Stomach (tissue), 9 donors: Measurements from ENCODE around the gene IL32. TPM values are rescaled to one million over a fixed set of nuclear protein-coding genes. Genes with fewer than 3 reads are reported as not detected.
"Not testable (repeated sequence)": the region's sequence is repeated elsewhere in the genome, so short reads cannot be mapped to it uniquely, and the experiment has no call there.

ENCODE experiments used
- DNase-seq, 2 donors: peaks; one replicate each; pipeline versions ENCODE4 v3.0.0 to v3.0.0-alpha.2; 2013 to 2019
- H3K27ac ChIP-seq, 5 donors: fragments of 200-600 bp in 4 of 5; sonication (generic) in 4 of 5; one replicate each; pipeline ENCODE4 v1.5.1; 2013 to 2019; ENCODE audit warnings: mild to moderate bottlenecking in 1 of 5, moderate library complexity in 1 of 5
- H3K27me3 ChIP-seq, 3 donors: fragments of 200-600 bp; sonication (generic); one replicate each; pipeline ENCODE4 v1.5.1; 2017 to 2019; ENCODE audit warnings: mixed run types in 1 of 3
- H3K36me3 ChIP-seq, 4 donors: fragments of 200-600 bp; sonication (generic); 1 replicate in 3 of 4; 2 replicates in 1 of 4; pipeline ENCODE4 v1.5.1; 2016 to 2019
- H3K4me1 ChIP-seq, 4 donors: fragments of 200-600 bp; sonication (generic); one replicate each; pipeline ENCODE4 v1.5.1; 2016 to 2019
- H3K4me3 ChIP-seq, 4 donors: fragments of 200-600 bp; sonication (generic) in 3 of 4; one replicate each; pipeline ENCODE4 v1.5.1; 2016 to 2019; ENCODE audit warnings: mild to moderate bottlenecking in 1 of 4
- H3K9me3 ChIP-seq, 4 donors: fragments of 200-600 bp; sonication (generic); one replicate each; pipeline ENCODE4 v1.5.1; 2016 to 2019
- CTCF ChIP-seq, 7 experiments: fragments of 450-650 bp in 4 of 7; fragments of 200-600 bp in 3 of 7; sonication (generic) in 3 of 7; IDR thresholded peaks; one replicate each; pipeline ENCODE4 v1.5.1; 2016 to 2019; ENCODE audit warnings: antibody characterized with exemption in 7 of 7, control low read depth in 2 of 7, mild to moderate bottlenecking in 1 of 7
- EP300 ChIP-seq: sonication (generic); formaldehyde crosslinking; IDR thresholded peaks from one replicate; pipeline ENCODE4 v1.6.1; 2017; ENCODE audit warnings: antibody characterized with exemption
- POLR2A ChIP-seq, 4 donors: fragments of 450-650 bp; IDR thresholded peaks; one replicate each; pipeline ENCODE4 v1.6.1; 2016; ENCODE audit warnings: antibody characterized with exemption in 4 of 4, control low read depth in 2 of 4, mild to moderate bottlenecking in 1 of 4, moderate library complexity in 1 of 4
- POLR2AphosphoS5 ChIP-seq, 3 donors: sonication (generic); formaldehyde crosslinking; IDR thresholded peaks; one replicate each; pipeline ENCODE4 v1.6.1; 2016; ENCODE audit warnings: antibody characterized with exemption in 3 of 3
- WGBS, 5 donors: extraction: QIAGEN DNeasy Blood & Tissue Kit in 3 of 5; methylation state at CpG; one replicate each; pipeline versions ENCODE4 v1.1.5 to v1.1.7; 2013 to 2018; 5-methylcytosine and 5-hydroxymethylcytosine counted together
- intact Hi-C: fragments of 100-400 bp; cut with DNase I; formaldehyde crosslinking; loops from one replicate; pipeline ENCODE4 v1.15.1; 2023; ENCODE audit warnings: low total_unique reads
- polyA plus RNA-seq, 3 donors: library from polyadenylated mRNA; stranded (reverse); fragments of 200-250 nt; gene quantifications; one replicate each; pipeline ENCODE4 v1.2.3, GENCODE V29; 2013
- total RNA-seq, 5 donors: library from RNA; depleted of rRNA; stranded (reverse); fragments of >200 nt; gene quantifications; one replicate each; pipeline versions ENCODE4 v1.1.0 to v1.2.3, GENCODE V29; 2014 to 2016
- donor health status: healthy with polysubstance abuse.
- donor health status: Bipolar disorder and iron deficiency.
- donor health status: healthy.

IL32 gene
- total and polyA plus RNA-seq, 8 donors, result 9.9 to 504 (median 75.7) TPM

DNA sequence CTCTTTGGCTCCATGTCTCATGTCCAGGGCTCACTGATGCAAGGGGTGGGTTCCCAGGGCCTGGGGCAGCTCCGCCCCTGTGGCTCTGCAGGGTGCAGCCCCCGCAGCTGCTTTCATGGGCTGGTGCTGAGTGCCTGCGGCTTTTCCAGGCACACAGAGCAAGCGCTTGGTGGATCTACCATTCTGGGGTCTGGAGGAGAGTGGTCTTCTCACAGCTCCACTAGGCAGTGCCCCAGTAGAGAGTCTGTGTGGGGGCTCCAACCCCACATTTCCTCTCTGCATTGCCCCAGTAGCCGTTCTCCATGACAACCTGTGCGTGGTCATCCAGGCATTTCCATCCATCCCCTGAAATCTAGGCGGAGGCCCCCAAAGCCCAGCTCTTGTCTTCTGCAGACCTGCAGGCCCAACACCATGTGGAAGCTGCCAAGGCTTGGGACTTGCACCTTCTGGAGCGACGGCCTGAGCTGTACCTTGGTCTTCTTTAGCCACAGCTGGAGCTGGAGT is 5.2 kb downstream of the IL32 start:
- H3K27ac ChIP-seq, result no peak overlapping the region
- peaks cover 0 to 10% (median 2%) of the 10 kb centered on the region in 4 donors for H3K36me3 ChIP-seq
- H3K4me3 ChIP-seq, result no peak overlapping the region
- H3K4me1 ChIP-seq, result peaks cover 5 to 39% (median 9%) of the 10 kb centered on the region in 4 donors
- peaks cover 0 to 12% (median 0%) of the 10 kb centered on the region in 3 donors for H3K27me3 ChIP-seq
- TF ChIP-seq POLR2A (IDR thresholded peaks at IDR 0.05), result no peak
- no peak for TF ChIP-seq EP300
- no peak for TF ChIP-seq POLR2AphosphoS5 (IDR thresholded peaks at IDR 0.05)
- TF ChIP-seq CTCF (IDR thresholded peaks at IDR 0.05), result no peak
- intact Hi-C loops, result no loop called here
- no peaks in the 10 kb centered on the region for H3K9me3 ChIP-seq
- no peak for DNase-seq
- 83 to 93% (median 89%) methylated on average over 8 to 9 of the region's 9 CpGs for WGBS, 5 donors

DNA sequence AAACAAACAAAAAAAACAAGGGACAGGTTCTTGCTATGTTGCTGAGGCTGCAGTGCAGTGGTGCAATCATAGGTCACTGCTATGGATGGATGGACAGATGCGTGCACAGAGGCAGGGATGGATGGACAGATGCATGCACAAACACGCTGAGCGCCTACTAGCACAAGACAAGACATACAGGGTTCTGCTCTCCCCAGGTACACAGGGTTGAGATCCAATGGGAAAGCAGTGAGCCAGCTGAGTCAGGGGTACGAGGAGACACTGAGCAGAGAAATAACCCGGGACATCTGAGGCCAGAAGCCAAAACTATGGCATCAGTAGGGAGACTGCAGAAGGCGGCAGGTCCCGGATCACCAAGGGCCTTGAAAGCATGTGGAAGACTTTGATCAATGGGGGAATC is 6.2 kb downstream of the IL32 start:
- Histone ChIP-seq H3K27me3 (peaks cover 0 to 12% (median 0%) of the 10 kb centered on the region in 3 donors), H3K9me3 (no peaks in the 10 kb centered on the region), H3K36me3 (peaks cover 0 to 10% (median 2%) of the 10 kb centered on the region in 4 donors), H3K4me1 (peaks cover 0 to 31% (median 11%) of the 10 kb centered on the region in 4 donors), H3K4me3 (no peak overlapping the region), H3K27ac (no peak overlapping the region)
- intact Hi-C loops, result no loop called here
- DNase-seq, result no peak
- TF ChIP-seq POLR2AphosphoS5 (IDR thresholded peaks at IDR 0.05) (no peak), EP300 (no peak), POLR2A (IDR thresholded peaks at IDR 0.05) (no peak), CTCF (IDR thresholded peaks at IDR 0.05) (no peak)
- WGBS, 5 donors, result 83 to 92% (median 86%) methylated on average over 7 of the region's 7 CpGs

GRCh38 chr16:3072148-3072547 is 6.7 kb downstream of the IL32 start:
- intact Hi-C loops, H3K27ac ChIP-seq, H3K9me3 ChIP-seq, H3K4me3 ChIP-seq, DNase-seq: not testable (repeated sequence)
- Histone ChIP-seq H3K36me3 (peaks cover 0 to 10% (median 2%) of the 10 kb centered on the region in 4 donors), H3K27me3 (peaks cover 0 to 12% (median 0%) of the 10 kb centered on the region in 3 donors), H3K4me1 (peaks cover 0 to 29% (median 11%) of the 10 kb centered on the region in 4 donors)
- WGBS, 5 donors, result 26 to 57% (median 42%) methylated on average over 3 to 4 of the region's 4 CpGs; no CpG with 5 or more reads in 1 of the 5 donors

- Histone ChIP-seq H3K36me3 (peaks cover 0 to 10% (median 2%) of the 10 kb centered on the region in 4 donors), H3K27ac (peak overlapping the region in 2 of 5 donors; percentile 8 to 31), H3K4me1 (peaks cover 0 to 27% (median 10%) of the 10 kb centered on the region in 4 donors), H3K27me3 (peaks cover 0 to 12% (median 0%) of the 10 kb centered on the region in 3 donors)
- H3K4me3 ChIP-seq, H3K9me3 ChIP-seq, intact Hi-C loops, DNase-seq: not testable (repeated sequence)
- WGBS, 5 donors, result 48 to 73% (median 64%) methylated on average over 5 to 14 of the region's 18 CpGs
Observed at GRCh38 chr16:3072576-3073263, 7.3 kb downstream of the IL32 start.

GRCh38 chr16:3073448-3073847 is 8.0 kb downstream of the IL32 start:
- Histone ChIP-seq H3K27ac (peak overlapping the region in 2 of 5 donors; percentile 8 to 31), H3K4me1 (peaks cover 0 to 20% (median 8%) of the 10 kb centered on the region in 4 donors), H3K4me3 (no peak overlapping the region), H3K9me3 (no peaks in the 10 kb centered on the region), H3K27me3 (peaks cover 0 to 12% (median 0%) of the 10 kb centered on the region in 3 donors), H3K36me3 (peaks cover 0 to 8% (median 2%) of the 10 kb centered on the region in 4 donors)
- no peak for DNase-seq
- intact Hi-C loops, result no loop called here
- WGBS, 5 donors, result 84 to 88% (median 85%) methylated on average over 7 of the region's 7 CpGs
- TF ChIP-seq POLR2A (IDR thresholded peaks at IDR 0.05) (no peak), CTCF (IDR thresholded peaks at IDR 0.05) (no peak), EP300 (no peak), POLR2AphosphoS5 (IDR thresholded peaks at IDR 0.05) (no peak)
